ENCODE results near the gene PARVA.

DNA sequence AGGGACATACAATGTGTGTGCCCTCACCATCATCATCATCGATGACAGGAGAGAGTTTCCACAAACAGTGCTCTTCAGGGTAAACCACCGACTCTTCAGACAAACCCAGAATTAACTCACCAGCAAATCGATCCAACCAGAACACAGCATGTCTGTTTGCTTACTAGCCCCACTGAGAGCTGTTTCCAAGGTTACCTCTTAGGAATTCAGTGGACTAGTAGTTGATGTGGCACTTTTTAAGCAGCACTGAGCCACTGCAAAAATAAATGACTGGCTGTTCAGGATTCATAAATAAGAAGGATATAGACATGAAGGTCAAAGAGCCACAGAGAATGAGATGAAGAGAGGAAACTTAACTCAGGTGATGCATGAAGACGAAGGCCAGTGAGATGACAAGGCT lies 83.1 kb downstream of the PARVA start:
- no peak for TF ChIP-seq POLR2AphosphoS5 (IDR thresholded peaks at IDR 0.05)
- TF ChIP-seq, protein P1, sequence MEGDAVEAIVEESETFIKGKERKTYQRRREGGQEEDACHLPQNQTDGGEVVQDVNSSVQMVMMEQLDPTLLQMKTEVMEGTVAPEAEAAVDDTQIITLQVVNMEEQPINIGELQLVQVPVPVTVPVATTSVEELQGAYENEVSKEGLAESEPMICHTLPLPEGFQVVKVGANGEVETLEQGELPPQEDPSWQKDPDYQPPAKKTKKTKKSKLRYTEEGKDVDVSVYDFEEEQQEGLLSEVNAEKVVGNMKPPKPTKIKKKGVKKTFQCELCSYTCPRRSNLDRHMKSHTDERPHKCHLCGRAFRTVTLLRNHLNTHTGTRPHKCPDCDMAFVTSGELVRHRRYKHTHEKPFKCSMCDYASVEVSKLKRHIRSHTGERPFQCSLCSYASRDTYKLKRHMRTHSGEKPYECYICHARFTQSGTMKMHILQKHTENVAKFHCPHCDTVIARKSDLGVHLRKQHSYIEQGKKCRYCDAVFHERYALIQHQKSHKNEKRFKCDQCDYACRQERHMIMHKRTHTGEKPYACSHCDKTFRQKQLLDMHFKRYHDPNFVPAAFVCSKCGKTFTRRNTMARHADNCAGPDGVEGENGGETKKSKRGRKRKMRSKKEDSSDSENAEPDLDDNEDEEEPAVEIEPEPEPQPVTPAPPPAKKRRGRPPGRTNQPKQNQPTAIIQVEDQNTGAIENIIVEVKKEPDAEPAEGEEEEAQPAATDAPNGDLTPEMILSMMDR (IDR thresholded peaks at IDR 0.05) = no peak

Data from gastroesophageal sphincter (tissue), 3 donors.